HG03196 (cell line): Measurements from ENCODE around the gene PRKCE.
A peak's percentile ranks its signal among the peaks of the same experiment; 100 is the strongest.
"Not testable (repeated sequence)": the region's sequence is repeated elsewhere in the genome, so short reads cannot be mapped to it uniquely, and the experiment has no call there.

Experiments
- ATAC-seq: cut with Tn5 transposase; IDR thresholded peaks from one replicate; pipeline ENCODE4 v1.9.1; 2021; ENCODE audit not compliant: unreplicated experiment

Gene PRKCE

GRCh38 chr2:45902380-45902779 is 250.9 kb downstream of the PRKCE start:
- no peak for ATAC-seq

- ATAC-seq: no peak
Observed at GRCh38 chr2:45902781-45903375, 251.4 kb downstream of the PRKCE start.

GRCh38 chr2:45904267-45904945 is 252.9 kb downstream of the PRKCE start:
- ATAC-seq: no peak

GRCh38 chr2:45904946-45905631 is 253.6 kb downstream of the PRKCE start:
- ATAC-seq: no peak

GRCh38 chr2:45905632-45905958 is 254.1 kb downstream of the PRKCE start:
- no peak for ATAC-seq

GRCh38 chr2:45907592-45907991 is 256.1 kb downstream of the PRKCE start:
- ATAC-seq: no peak

- no peak for ATAC-seq
Observed at GRCh38 chr2:45908316-45909170, 257.1 kb downstream of the PRKCE start.

- ATAC-seq: no peak
Observed at GRCh38 chr2:45909171-45909565, 257.7 kb downstream of the PRKCE start.

- ATAC-seq: peak; percentile 60
Observed at GRCh38 chr2:45909677-45910191, 258.3 kb downstream of the PRKCE start.

GRCh38 chr2:45910473-45911060 is 259.1 kb downstream of the PRKCE start:
- no peak for ATAC-seq

GRCh38 chr2:45911538-45911937 is 260.1 kb downstream of the PRKCE start:
- ATAC-seq: no peak

- ATAC-seq: no peak
Observed at GRCh38 chr2:45912109-45912508, 260.6 kb downstream of the PRKCE start.

- no peak for ATAC-seq
Observed at GRCh38 chr2:45913539-45913938, 262.1 kb downstream of the PRKCE start.

- ATAC-seq: no peak
Observed at GRCh38 chr2:45915523-45915922, 264.0 kb downstream of the PRKCE start.

- ATAC-seq: not testable (repeated sequence)
Observed at GRCh38 chr2:45917561-45918176, 266.2 kb downstream of the PRKCE start.

- ATAC-seq: no peak
Observed at GRCh38 chr2:45918463-45919159, 267.1 kb downstream of the PRKCE start.

GRCh38 chr2:45919160-45919650 is 267.7 kb downstream of the PRKCE start:
- ATAC-seq: no peak

- no peak for ATAC-seq
Observed at GRCh38 chr2:45919711-45920111, 268.2 kb downstream of the PRKCE start.

GRCh38 chr2:45921921-45922320 is 270.4 kb downstream of the PRKCE start:
- ATAC-seq: no peak

GRCh38 chr2:45922577-45922988 is 271.1 kb downstream of the PRKCE start:
- ATAC-seq: no peak
